ENCODE results near the gene UFD1.

- no peak for TF ChIP-seq CTCF (IDR thresholded peaks at IDR 0.05)
- TF ChIP-seq POLR2A (IDR thresholded peaks at IDR 0.05): peak; percentile 36
- TF ChIP-seq POLR2AphosphoS5 (IDR thresholded peaks at IDR 0.05): no peak
- TF ChIP-seq EP300 (IDR thresholded peaks at IDR 0.05; ENCODE audit: low read depth): no peak
Observed at GRCh38 chr22:19524170-19525115, 45.5 kb upstream of the UFD1 start, which contains the start of gene CLDN5.
